Mesothelial cell of epicardium (in vitro differentiated cells): ENCODE measurements around the gene ZNF322. TPM values are rescaled to one million over a fixed set of nuclear protein-coding genes. Genes with fewer than 3 reads are reported as not detected.

ENCODE experiments used
- DNase-seq, 2 experiments: peaks; one replicate each; pipeline ENCODE4 v3.0.0; 2021; ENCODE audit warnings: low spot score in 2 of 2; ENCODE audit not compliant: unreplicated experiment in 2 of 2
- H3K27ac Mint-ChIP-seq: 2 replicates; pipeline ENCODE4 v1.8.0; 2021; ENCODE audit warnings: mixed read lengths
- H3K27me3 Mint-ChIP-seq: 2 replicates; pipeline ENCODE4 v1.8.0; 2021; ENCODE audit warnings: low read depth, mixed read lengths
- H3K36me3 Mint-ChIP-seq: 2 replicates; pipeline ENCODE4 v1.8.0; 2021; ENCODE audit warnings: mixed read lengths
- H3K4me1 Mint-ChIP-seq: 2 replicates; pipeline ENCODE4 v1.8.0; 2021; ENCODE audit warnings: mixed read lengths
- H3K4me3 Mint-ChIP-seq: 2 replicates; pipeline ENCODE4 v1.8.0; 2021; ENCODE audit warnings: mild to moderate bottlenecking, moderate library complexity, mixed read lengths
- H3K9me3 Mint-ChIP-seq: 2 replicates; pipeline ENCODE4 v1.8.0; 2021; ENCODE audit warnings: mixed read lengths
- CTCF ChIP-seq: fragments of 200-600 bp; sonication (generic); IDR thresholded peaks from one replicate; pipeline ENCODE4 v1.5.0; 2021; ENCODE audit warnings: antibody characterized with exemption; ENCODE audit not compliant: unreplicated experiment
- total RNA-seq: library from RNA; stranded (reverse); gene quantifications from 3 replicates; pipeline ENCODE4 v1.2.1, GENCODE V29; 2021

Gene ZNF322
- total RNA-seq, 1 donor from 2014 or later = 40.9 TPM

GRCh38 chr6:26613201-26613600, 46.3 kb downstream of the ZNF322 start:
- DNase-seq = no peak
- H3K4me1 Mint-ChIP-seq = peaks cover 15% of the 10 kb centered on the region
- H3K9me3 Mint-ChIP-seq = no peaks in the 10 kb centered on the region
- H3K27me3 Mint-ChIP-seq = peaks cover 62% of the 10 kb centered on the region
- no peak overlapping the region for H3K27ac Mint-ChIP-seq
- peaks cover 2% of the 10 kb centered on the region for H3K36me3 Mint-ChIP-seq
- no peak for TF ChIP-seq CTCF
- H3K4me3 Mint-ChIP-seq = peak overlapping the region; percentile 83

GRCh38 chr6:26611599-26611998, 47.9 kb downstream of the ZNF322 start:
- H3K4me1 Mint-ChIP-seq = peaks cover 15% of the 10 kb centered on the region
- H3K27ac Mint-ChIP-seq = no peak overlapping the region
- H3K4me3 Mint-ChIP-seq = no peak overlapping the region
- H3K27me3 Mint-ChIP-seq = peaks cover 62% of the 10 kb centered on the region
- H3K9me3 Mint-ChIP-seq = no peaks in the 10 kb centered on the region
- DNase-seq = no peak
- TF ChIP-seq CTCF = no peak
- peaks cover 2% of the 10 kb centered on the region for H3K36me3 Mint-ChIP-seq

GRCh38 chr6:26609463-26609862, 50.1 kb downstream of the ZNF322 start:
- Mint-ChIP-seq H3K36me3 (no peaks in the 10 kb centered on the region), H3K4me1 (peaks cover 11% of the 10 kb centered on the region), H3K27ac (no peak overlapping the region), H3K27me3 (peaks cover 49% of the 10 kb centered on the region), H3K4me3 (no peak overlapping the region), H3K9me3 (no peaks in the 10 kb centered on the region)
- TF ChIP-seq CTCF = no peak
- no peak for DNase-seq

- peak; percentile 14 for TF ChIP-seq CTCF
- Mint-ChIP-seq H3K27ac (no peak overlapping the region), H3K27me3 (peaks cover 31% of the 10 kb centered on the region), H3K9me3 (no peaks in the 10 kb centered on the region), H3K36me3 (no peaks in the 10 kb centered on the region), H3K4me1 (no peaks in the 10 kb centered on the region), H3K4me3 (no peak overlapping the region)
- peak in 1 of 2 experiments; percentile 52 for DNase-seq
Observed at GRCh38 chr6:26607434-26608230, 51.9 kb downstream of the ZNF322 start.

- peaks cover 6% of the 10 kb centered on the region for H3K27me3 Mint-ChIP-seq
- no peaks in the 10 kb centered on the region for H3K4me1 Mint-ChIP-seq
- no peaks in the 10 kb centered on the region for H3K9me3 Mint-ChIP-seq
- no peak for DNase-seq
- TF ChIP-seq CTCF = no peak
- H3K36me3 Mint-ChIP-seq = peaks cover 1% of the 10 kb centered on the region
- no peak overlapping the region for H3K27ac Mint-ChIP-seq
- no peak overlapping the region for H3K4me3 Mint-ChIP-seq
Observed at GRCh38 chr6:26604797-26605196, 54.7 kb downstream of the ZNF322 start.

- no peak for DNase-seq
- H3K4me3 Mint-ChIP-seq = no peak overlapping the region
- no peak for TF ChIP-seq CTCF
- no peak overlapping the region for H3K27ac Mint-ChIP-seq
- peaks cover under 1% of the 10 kb centered on the region for H3K27me3 Mint-ChIP-seq
- H3K9me3 Mint-ChIP-seq = no peaks in the 10 kb centered on the region
- H3K36me3 Mint-ChIP-seq = peaks cover 5% of the 10 kb centered on the region
- H3K4me1 Mint-ChIP-seq = peaks cover 2% of the 10 kb centered on the region
Observed at GRCh38 chr6:26604026-26604425, 55.5 kb downstream of the ZNF322 start.
